Astrocyte (in vitro differentiated cells and primary cell): ENCODE data around the gene GJA4.

ENCODE experiments used
- CTCF ChIP-seq: IDR thresholded peaks from 2 replicates; pipeline ENCODE4 v1.5.1; 2011; ENCODE audit warnings: low read depth, mild to moderate bottlenecking, inconsistent platforms, low read length, moderate library complexity; ENCODE audit not compliant: insufficient read depth
- EZH2 ChIP-seq: IDR thresholded peaks from 2 replicates; pipeline ENCODE4 v1.6.1; 2012; ENCODE audit warnings: mild to moderate bottlenecking, low read length, inconsistent platforms; ENCODE audit not compliant: insufficient read depth

- TF ChIP-seq CTCF (no peak), EZH2 (no peak)
Observed at GRCh38 chr1:34794001-34794789, 1.4 kb downstream of the GJA4 start.
